Fibroblast of lung (primary cell): ENCODE measurements around the gene EYS.

ENCODE experiments used
- CTCF ChIP-seq, 2 donors: IDR thresholded peaks in 1 of 2; conservative IDR thresholded peaks in 1 of 2; 1 replicate in 1 of 2; 2 replicates in 1 of 2; pipeline ENCODE4 v1.5.1; 2011 to 2012; ENCODE audit warnings: low read length in 2 of 2, control low read depth in 1 of 2, inconsistent platforms in 1 of 2, low read depth in 1 of 2, mild to moderate bottlenecking in 1 of 2
- EZH2 ChIP-seq: IDR thresholded peaks from 2 replicates; pipeline ENCODE4 v1.5.1; 2012; ENCODE audit warnings: low read length, control low read depth, mild to moderate bottlenecking; ENCODE audit errors: missing control alignments

GRCh38 chr6:64774881-64775280, 932.1 kb downstream of the EYS start:
- TF ChIP-seq CTCF (conservative IDR thresholded peaks at IDR 0.05 in 1 of 2, IDR thresholded peaks at IDR 0.05 in 1 of 2; ENCODE audit: low read depth in 1 of 2, low read length in 2 of 2) (no peak), EZH2 (no peak)
